NT2/D1 (cell line): ENCODE measurements around the gene TTLL8.

Experiments
- DNase-seq: peaks from one replicate; pipeline ENCODE4 v3.0.0-alpha.2; 2011; ENCODE audit warnings: low read depth, low spot score
- H3K27me3 ChIP-seq: 2 replicates; pipeline ENCODE4 v1.6.0; 2011; ENCODE audit warnings: mild to moderate bottlenecking; ENCODE audit not compliant: insufficient read length, insufficient read depth
- H3K36me3 ChIP-seq: 2 replicates; pipeline ENCODE4 v1.6.1; 2011; ENCODE audit warnings: mild to moderate bottlenecking, low read length, mixed read lengths; ENCODE audit not compliant: insufficient read depth, insufficient read length
- H3K4me1 ChIP-seq: 2 replicates; pipeline ENCODE4 v1.5.1; 2011; ENCODE audit not compliant: insufficient read depth, insufficient read length
- H3K4me3 ChIP-seq: 2 replicates; pipeline ENCODE4 v1.5.1; 2011; ENCODE audit warnings: low read depth; ENCODE audit not compliant: insufficient read length
- H3K9ac ChIP-seq: 2 replicates; pipeline ENCODE4 v1.6.0; 2011; ENCODE audit warnings: low read depth; ENCODE audit not compliant: insufficient read length
- H3K9me3 ChIP-seq: 2 replicates; pipeline ENCODE4 v1.5.1; 2011; ENCODE audit warnings: mild to moderate bottlenecking, low read length; ENCODE audit not compliant: insufficient read depth
- SUZ12 ChIP-seq: IDR thresholded peaks from 2 replicates; pipeline ENCODE4 v1.6.1; 2011; ENCODE audit not compliant: insufficient read length, insufficient read depth; ENCODE audit errors: extremely low read depth
- YY1 ChIP-seq: IDR thresholded peaks from 2 replicates; pipeline ENCODE4 v1.6.1; 2011; ENCODE audit not compliant: insufficient read length, insufficient read depth
- ZNF274 ChIP-seq: IDR thresholded peaks from 2 replicates; pipeline ENCODE4 v1.6.1; 2011; ENCODE audit warnings: mild to moderate bottlenecking, low read depth, low read length

The TTLL8 gene

DNA sequence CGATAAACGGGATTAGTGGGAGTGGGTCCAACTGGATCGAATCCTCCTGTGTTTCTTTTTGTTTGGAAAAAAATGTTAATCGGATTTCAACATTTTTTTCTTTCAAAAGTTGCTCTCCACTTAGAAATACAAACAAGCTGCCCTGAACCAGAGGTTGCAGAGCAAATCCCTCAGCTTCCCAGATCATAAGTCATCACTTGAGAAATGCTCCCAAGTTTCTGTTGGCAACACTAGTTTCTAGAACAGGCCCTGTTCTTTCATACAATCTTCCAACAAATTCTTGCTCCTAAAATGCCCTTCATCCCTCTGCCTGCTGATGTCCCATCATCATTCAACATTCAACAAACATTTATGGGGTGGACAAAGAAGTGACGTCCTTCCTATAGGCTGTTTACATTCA lies 28.4 kb upstream of the TTLL8 start:
- H3K4me3 ChIP-seq, result no peak overlapping the region
- H3K9ac ChIP-seq, result no peak overlapping the region
- H3K27me3 ChIP-seq, result no peaks in the 10 kb centered on the region
- no peak for DNase-seq
- peaks cover 12% of the 10 kb centered on the region for H3K4me1 ChIP-seq
- H3K9me3 ChIP-seq, result 0 out of 2 replicates have a peak, but pooled peaks cover 5% of the 10 kb centered on the region
- H3K36me3 ChIP-seq, result no peaks in the 10 kb centered on the region
- TF ChIP-seq SUZ12, result no peak
- no peak for TF ChIP-seq ZNF274

DNA sequence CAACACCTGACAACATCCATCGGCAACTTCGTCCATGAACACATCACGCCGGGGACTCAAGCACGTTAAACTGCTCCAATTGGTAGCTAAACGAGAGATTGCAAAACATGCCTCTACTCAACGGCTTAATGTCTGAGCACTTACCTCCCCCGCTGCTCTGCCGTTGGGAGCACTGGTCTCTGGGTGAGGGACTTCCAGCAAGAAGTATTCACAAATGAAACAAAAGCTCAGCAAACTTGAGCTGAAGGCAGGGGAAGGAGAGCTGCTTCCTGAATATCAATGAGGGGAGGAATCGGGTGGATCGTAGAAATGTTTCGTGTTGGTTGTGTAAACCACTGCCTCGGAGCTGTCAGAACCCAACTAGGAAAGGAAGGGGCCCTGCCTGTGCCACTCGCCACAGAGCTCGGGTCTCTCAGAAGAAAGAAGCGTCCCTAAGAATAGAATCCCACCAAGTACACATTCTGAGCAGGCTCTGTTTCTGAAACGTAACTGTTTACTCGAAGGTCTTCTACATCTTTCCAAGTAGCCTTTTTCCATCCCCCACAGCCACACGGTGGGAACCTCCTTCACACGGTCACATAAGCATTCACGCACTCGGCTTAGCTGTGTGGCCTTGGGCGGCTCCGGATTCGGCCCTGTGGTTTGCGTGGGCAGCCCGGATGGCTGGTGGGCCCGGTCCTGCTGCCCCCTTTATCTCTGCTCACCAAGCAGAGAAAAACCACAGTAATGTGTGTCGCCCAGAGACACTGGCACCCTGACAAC lies 27.3 kb upstream of the TTLL8 start, which contains the start of gene MLC1:
Gene MLC1 (minus strand): TSS at position 216 of the 762 bp plus-strand sequence. CDS start 524 bp downstream, outside the sequence.
- no peak within 1 kb of the TSS for H3K4me3 ChIP-seq
- TF ChIP-seq YY1 (no peak), SUZ12 (no peak), ZNF274 (no peak)
- no peak within 1 kb of the TSS for H3K9ac ChIP-seq
- 0 out of 2 replicates have a peak, but pooled peaks cover 5% of the 10 kb centered on the region for H3K9me3 ChIP-seq
- no peaks in the 10 kb centered on the region for H3K36me3 ChIP-seq
- peaks cover 14% of the 10 kb centered on the region for H3K4me1 ChIP-seq
- peak; percentile 18 for DNase-seq
- H3K27me3 ChIP-seq, result no peaks in the 10 kb centered on the region

- Histone ChIP-seq H3K36me3 (no peaks in the 10 kb centered on the region), H3K9ac (no peak overlapping the region), H3K4me1 (peaks cover 18% of the 10 kb centered on the region), H3K4me3 (no peak overlapping the region), H3K27me3 (no peaks in the 10 kb centered on the region), H3K9me3 (0 out of 2 replicates have a peak, but pooled peaks cover 5% of the 10 kb centered on the region)
- no peak for DNase-seq
- no peak for TF ChIP-seq SUZ12
- TF ChIP-seq YY1, result no peak
- TF ChIP-seq ZNF274, result no peak
These were observed 26.5 kb upstream of the TTLL8 start for GRCh38 chr22:50084614-50085021.

DNA sequence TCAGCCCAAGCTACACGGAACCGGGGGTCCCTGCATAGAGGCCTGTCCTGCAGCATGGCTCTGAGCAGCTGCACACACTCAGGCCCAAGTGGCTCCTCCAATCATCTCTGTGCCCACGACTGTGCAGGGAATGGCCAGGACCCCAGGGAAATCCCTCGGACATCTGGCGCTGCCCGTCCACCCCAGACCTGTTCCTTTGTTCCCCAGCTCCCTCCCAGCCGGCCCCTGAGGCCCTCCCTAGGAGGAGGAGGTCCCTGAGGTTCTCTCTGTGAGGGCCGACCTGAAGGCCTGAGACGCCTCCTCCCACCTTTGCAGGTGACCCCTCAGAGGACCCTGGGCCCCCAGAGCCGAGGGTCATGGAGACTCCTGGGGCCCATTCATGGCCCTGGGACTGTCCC lies 26.0 kb upstream of the TTLL8 start:
- Histone ChIP-seq H3K4me1 (peaks cover 18% of the 10 kb centered on the region), H3K27me3 (no peaks in the 10 kb centered on the region), H3K9ac (peak overlapping the region; percentile 21), H3K4me3 (no peak overlapping the region), H3K9me3 (0 out of 2 replicates have a peak, but pooled peaks cover 5% of the 10 kb centered on the region), H3K36me3 (no peaks in the 10 kb centered on the region)
- no peak for DNase-seq
- TF ChIP-seq ZNF274, result no peak

DNA sequence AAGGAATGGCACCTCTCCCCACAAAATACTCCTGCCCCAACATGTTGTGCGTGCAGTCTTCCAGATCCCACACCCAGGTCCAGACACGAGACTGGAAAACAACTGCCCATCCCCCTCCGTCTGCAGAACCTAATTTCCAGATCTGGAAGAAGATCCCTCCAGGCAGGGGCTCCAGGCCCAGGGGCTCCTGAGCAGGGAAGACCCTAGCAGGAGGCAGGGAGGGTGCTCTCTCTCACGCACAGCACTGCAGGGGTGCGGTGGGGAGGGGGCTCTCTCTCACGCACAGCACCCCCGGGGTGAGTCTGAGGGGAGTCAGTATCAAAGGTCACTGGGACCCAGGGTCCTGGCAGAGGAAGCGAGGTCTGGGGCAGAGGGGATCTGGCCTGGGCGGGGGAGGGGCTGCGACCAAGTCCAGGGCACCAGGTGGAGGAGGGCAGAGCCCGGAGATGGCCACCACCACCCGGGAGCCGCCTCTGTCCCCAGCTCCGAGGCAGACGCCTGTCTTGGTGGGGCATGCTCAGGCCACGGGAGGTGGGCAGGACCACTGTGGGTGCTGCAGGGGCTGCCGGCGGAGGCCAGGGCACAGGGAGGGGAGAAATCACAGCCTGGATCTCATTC lies 25.5 kb upstream of the TTLL8 start:
- no peak for TF ChIP-seq SUZ12
- TF ChIP-seq ZNF274, result no peak
- no peak for TF ChIP-seq YY1
- H3K9me3 ChIP-seq, result 0 out of 2 replicates have a peak, but pooled peaks cover 5% of the 10 kb centered on the region
- H3K4me1 ChIP-seq, result peaks cover 18% of the 10 kb centered on the region
- H3K36me3 ChIP-seq, result no peaks in the 10 kb centered on the region
- no peak overlapping the region for H3K4me3 ChIP-seq
- no peak for DNase-seq
- H3K27me3 ChIP-seq, result no peaks in the 10 kb centered on the region
- peak overlapping the region; percentile 21 for H3K9ac ChIP-seq

- DNase-seq, result no peak
- Histone ChIP-seq H3K4me3 (no peak overlapping the region), H3K36me3 (no peaks in the 10 kb centered on the region), H3K9me3 (0 out of 2 replicates have a peak, but pooled peaks cover 5% of the 10 kb centered on the region), H3K9ac (no peak overlapping the region), H3K4me1 (peaks cover 18% of the 10 kb centered on the region), H3K27me3 (no peaks in the 10 kb centered on the region)
- TF ChIP-seq ZNF274 (no peak), SUZ12 (no peak), YY1 (no peak)
These were observed 24.9 kb upstream of the TTLL8 start for GRCh38 chr22:50082961-50083461.

- H3K4me3 ChIP-seq, result no peak overlapping the region
- no peaks in the 10 kb centered on the region for H3K36me3 ChIP-seq
- no peak overlapping the region for H3K9ac ChIP-seq
- no peak for DNase-seq
- H3K27me3 ChIP-seq, result no peaks in the 10 kb centered on the region
- no peak for TF ChIP-seq SUZ12
- no peak for TF ChIP-seq ZNF274
- TF ChIP-seq YY1, result no peak
- peaks cover 18% of the 10 kb centered on the region for H3K4me1 ChIP-seq
- H3K9me3 ChIP-seq, result no peaks in the 10 kb centered on the region
These were observed 24.2 kb upstream of the TTLL8 start for GRCh38 chr22:50082197-50082715.
